Dedifferentiated amniotic fluid mesenchymal stem cell (primary cell): ENCODE measurements around the gene HOXA10.

Source experiments
- DNase-seq: peaks from one replicate; pipeline ENCODE4 v3.0.0-alpha.2; 2016; ENCODE audit errors: extremely low spot score

Gene HOXA10

GRCh38 chr7:27145165-27145913 is 28.8 kb downstream of the HOXA10 start:
- no peak for DNase-seq

DNA sequence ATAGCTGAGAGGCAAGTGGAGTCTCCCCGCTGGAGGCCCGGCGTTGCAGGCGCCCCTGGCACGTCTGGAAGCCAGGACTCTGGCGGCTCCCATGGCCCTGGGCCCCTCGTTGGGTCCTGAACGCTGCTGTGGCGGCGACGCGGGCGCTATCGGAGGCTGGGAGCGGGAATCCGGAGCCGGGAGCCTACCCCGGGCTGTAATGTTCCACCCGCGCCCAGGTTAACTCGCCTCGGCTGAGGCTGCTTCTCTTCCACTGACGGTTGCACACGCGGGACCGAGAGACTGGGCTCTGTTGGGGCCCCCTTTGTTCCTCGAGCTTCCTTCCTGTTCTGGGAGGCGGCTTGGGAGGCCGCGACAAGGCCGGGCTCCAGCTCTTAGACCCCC is 29.3 kb downstream of the HOXA10 start:
- DNase-seq = no peak

GRCh38 chr7:27143950-27144780 is 30.0 kb downstream of the HOXA10 start:
- DNase-seq = no peak

GRCh38 chr7:27143023-27143949 is 30.8 kb downstream of the HOXA10 start, which contains the start of gene HOXA5:
Gene HOXA5 (minus strand): TSS chr7:27143681. CDS start chr7:27143607, 74 bp downstream.
- no peak for DNase-seq

- no peak for DNase-seq
Observed at GRCh38 chr7:27142580-27143022, 31.5 kb downstream of the HOXA10 start.

DNA sequence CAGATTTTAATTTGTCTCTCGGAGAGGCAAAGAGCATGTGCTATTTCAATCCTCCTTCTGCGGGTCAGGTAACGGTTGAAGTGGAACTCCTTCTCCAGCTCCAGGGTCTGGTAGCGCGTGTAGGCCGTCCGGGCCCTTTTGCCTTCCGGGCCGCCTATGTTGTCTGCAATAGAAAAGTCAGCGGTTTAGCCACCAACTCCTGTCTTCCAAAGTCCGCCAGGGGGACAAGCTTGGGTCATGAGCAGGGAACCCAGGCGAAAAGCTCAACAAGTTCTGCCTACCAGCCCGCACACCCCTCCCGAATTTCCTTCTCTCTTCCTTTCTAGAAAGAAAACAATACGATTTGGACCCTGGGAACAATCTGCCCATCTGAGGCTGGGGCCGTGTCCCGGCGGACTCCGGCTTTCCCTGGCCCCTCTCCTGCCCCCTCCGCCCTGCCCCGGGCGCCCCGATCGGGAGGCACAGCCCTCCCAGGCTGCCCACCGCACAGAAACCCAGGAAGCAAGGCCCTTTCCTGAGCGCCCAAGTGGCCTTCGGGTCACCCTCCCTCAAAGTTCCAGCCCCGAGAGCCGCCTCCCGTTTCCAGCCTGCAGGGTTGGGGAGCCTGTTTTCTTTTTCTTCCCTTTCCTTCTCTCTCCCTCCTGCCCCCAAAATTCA is 32.1 kb downstream of the HOXA10 start:
- DNase-seq = no peak

GRCh38 chr7:27141137-27141922 is 32.8 kb downstream of the HOXA10 start:
- DNase-seq = no peak

DNA sequence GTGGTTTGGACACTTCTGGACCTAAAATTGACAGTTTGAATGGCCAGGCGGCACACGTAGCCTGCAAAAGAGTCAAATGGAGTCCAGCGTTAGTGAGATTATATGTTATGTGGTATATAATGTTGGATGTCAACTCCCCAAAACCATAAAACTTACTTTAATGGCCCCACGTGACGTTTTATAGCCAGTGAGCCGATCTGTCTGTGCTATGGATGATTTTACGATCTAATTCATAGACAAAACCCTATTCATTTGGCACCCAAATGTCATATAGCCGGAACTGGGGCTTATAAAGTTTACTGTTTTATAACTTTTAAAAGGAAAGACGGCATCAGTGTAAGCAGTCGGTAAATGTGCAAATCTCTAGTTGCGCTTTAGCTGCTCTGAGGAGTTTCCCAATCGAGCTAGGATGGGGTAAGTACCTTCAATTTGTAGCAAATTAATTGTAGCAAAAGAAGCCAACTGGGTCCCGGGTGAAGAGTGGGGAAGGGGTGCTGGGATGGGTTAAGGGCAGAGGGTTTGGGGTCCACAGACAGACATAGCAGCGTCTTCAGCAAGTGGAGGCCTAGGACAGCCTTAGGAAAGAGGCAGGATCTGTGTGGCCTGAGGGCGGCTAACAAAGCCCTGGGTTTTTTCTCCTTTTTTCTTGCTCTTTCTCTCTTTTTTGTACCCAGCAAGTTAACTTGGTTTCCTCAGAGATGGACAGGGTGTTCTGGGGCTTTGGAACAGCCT is 33.8 kb downstream of the HOXA10 start:
- no peak for DNase-seq

DNA sequence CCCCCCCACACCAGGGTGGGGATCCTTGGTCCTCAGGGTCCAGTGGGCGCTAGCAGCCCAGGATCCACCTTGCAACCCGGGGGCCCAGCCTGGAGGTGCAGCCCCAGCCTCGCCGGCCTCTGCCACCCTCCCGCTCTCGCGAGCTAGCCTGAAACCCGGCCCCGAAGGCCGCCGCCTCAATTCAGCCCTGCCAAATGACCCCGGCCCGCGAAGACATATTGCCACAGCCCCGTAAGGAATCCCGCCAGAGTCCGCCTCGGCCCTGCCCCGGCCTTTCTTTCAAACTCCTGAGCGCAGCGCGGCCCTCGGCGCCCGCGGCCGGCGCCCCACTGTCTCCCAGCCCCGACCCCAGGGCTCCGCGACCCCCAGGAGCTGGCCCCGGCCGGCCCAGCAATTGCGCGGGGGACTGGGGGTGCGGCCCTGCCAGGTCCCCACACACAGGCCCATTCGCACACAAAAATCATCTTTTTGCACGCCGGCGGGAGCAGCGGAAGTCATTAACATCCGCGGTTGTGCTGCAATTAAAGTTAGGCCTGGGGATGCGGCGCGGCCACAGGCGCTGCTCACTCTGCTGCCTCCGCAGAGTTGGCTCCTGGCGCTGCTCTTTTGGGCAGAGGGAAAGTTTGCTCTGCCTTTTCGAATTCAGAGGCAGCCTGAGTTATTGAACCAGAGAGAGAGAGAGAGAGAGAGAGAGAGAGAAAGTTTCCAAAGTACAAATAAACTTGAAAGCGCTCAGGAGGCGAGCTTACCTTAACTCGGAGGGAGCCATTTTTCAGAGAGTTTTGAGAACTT is 34.6 kb downstream of the HOXA10 start:
- no peak for DNase-seq

GRCh38 chr7:27138985-27139333 is 35.2 kb downstream of the HOXA10 start:
- DNase-seq = no peak

GRCh38 chr7:27138472-27138871 is 35.6 kb downstream of the HOXA10 start:
- DNase-seq = no peak

- DNase-seq = no peak
Observed at GRCh38 chr7:27137640-27138315, 36.3 kb downstream of the HOXA10 start.

DNA sequence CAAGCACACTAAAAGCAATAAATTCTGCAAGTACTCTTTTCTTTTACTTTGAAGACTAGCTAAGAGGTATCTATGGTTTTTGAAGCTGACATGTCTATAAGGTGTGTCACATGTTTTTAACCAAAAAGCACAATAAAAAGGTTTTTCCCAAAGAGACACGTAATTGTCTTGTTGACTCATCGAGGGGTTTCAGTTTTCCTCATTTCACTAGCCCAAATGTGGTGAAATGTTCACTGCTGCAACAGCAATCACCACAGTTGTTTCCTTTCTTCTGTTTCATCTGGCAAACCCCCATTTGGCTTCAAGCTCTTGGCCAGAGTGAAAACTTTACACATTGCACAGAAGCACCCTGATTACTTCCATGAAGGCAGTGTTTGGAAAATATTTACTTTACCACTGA is 39.7 kb downstream of the HOXA10 start:
- DNase-seq = no peak

DNA sequence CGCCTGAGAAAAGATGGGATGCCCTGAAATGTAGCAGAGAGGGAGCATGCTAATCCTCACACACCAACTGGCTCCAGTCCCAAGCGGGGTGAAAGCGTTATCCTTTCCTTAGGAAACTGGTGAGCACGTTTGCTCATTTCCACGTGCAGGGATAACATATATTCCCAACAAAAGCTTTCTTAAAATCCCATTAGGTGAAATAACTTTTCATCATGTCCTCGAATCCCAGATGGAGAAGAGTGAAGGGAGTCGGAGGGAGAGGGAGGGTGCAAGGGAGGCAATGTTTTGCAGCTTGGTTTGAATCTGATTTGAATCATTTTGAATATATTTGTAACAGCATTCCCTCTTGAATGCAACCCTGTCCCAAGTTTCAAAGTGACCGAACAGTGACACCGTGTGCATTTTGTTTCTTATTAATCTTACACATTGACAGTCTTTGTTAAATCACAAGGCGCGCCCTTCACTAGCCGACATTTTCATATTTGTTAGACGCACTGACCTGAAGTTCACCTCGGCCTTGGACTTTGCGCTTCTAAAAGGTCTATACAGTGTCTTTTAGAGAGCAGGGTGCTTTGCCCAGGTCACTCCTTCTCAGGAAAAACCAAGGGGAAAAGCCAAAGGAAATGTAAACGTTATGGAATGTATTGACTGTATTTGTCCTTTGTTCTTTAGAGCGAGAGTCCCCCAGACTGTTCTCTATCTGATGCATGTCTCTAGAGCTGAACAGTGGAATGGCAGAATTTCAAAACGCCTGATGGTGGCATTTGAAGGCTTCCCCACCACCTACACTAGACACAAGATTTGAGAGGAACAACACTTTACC is 40.5 kb downstream of the HOXA10 start:
- DNase-seq = no peak

DNA sequence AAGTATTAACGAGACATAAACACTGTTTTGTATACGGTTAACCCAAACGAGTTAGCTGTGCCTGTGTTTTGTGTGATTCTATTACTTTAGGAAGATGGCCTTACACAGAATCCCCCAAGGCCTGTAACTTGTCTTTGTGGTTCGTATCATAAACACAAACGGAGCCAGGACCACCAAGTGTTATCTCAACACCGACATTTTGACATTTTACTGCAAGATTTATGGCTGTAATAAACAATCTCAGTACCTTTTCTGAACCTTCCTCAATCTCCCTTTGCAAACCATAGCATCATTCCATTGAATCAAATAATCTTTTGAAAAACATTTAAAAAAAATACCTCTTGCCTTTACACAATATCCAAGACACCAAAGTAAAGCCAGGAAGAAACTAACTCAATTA is 41.1 kb downstream of the HOXA10 start:
- DNase-seq = no peak

GRCh38 chr7:27132214-27132613 is 41.9 kb downstream of the HOXA10 start:
- no peak for DNase-seq

- DNase-seq = no peak
Observed at GRCh38 chr7:27131390-27131819, 42.7 kb downstream of the HOXA10 start.
